NB4 (cell line): ENCODE results near the gene KEL.

Experiments used
- CTCF ChIP-seq: IDR thresholded peaks from one replicate; pipeline ENCODE4 v1.5.1; 2012; ENCODE audit warnings: low read depth, low read length
- MAX ChIP-seq: IDR thresholded peaks from 2 replicates; pipeline ENCODE4 v1.6.1; 2011; ENCODE audit warnings: low read depth, low read length
- MYC ChIP-seq: IDR thresholded peaks from 2 replicates; pipeline ENCODE4 v1.6.1; 2011; ENCODE audit warnings: low read depth, low read length
- POLR2A ChIP-seq: IDR thresholded peaks from 2 replicates; pipeline ENCODE4 v1.6.1; 2011; ENCODE audit warnings: mild to moderate bottlenecking; ENCODE audit not compliant: insufficient read length; ENCODE audit errors: extremely low read depth

GRCh38 chr7:142957723-142958122 lies 4.4 kb downstream of the KEL start:
- TF ChIP-seq POLR2A (no peak), CTCF (no peak), MAX (no peak), MYC (no peak)
